NCI-H1105 treated with DMSO at 0.1 percent for 48 hours (cell line): ENCODE results near the gene ETFA.

Experiments used
- DNase-seq: peaks from one replicate; lab custom pipeline; 2025; lab: John Stamatoyannopoulos, UW

ETFA gene

GRCh38 chr15:76215634-76216033, 95.6 kb downstream of the ETFA start:
- no peak for DNase-seq

GRCh38 chr15:76209942-76210341, 101.3 kb downstream of the ETFA start:
- DNase-seq = no peak

- DNase-seq = no peak
Measured at GRCh38 chr15:76209523-76209922, 101.7 kb downstream of the ETFA start.

- no peak for DNase-seq
Measured at GRCh38 chr15:76208786-76209424, 102.4 kb downstream of the ETFA start.

- DNase-seq = no peak
Measured at GRCh38 chr15:76208084-76208785, 103.0 kb downstream of the ETFA start.

GRCh38 chr15:76206325-76206976, 104.8 kb downstream of the ETFA start:
- DNase-seq = peak; percentile 94

- no peak for DNase-seq
Measured at GRCh38 chr15:76204916-76205460, 106.3 kb downstream of the ETFA start.

GRCh38 chr15:76204109-76204845, 107.0 kb downstream of the ETFA start:
- no peak for DNase-seq

- no peak for DNase-seq
Measured at GRCh38 chr15:76203346-76204108, 107.7 kb downstream of the ETFA start.

GRCh38 chr15:76201536-76202255, 109.6 kb downstream of the ETFA start:
- no peak for DNase-seq

- no peak for DNase-seq
Measured at GRCh38 chr15:76200641-76201105, 110.6 kb downstream of the ETFA start.

- DNase-seq = no peak
Measured at GRCh38 chr15:76200083-76200465, 111.2 kb downstream of the ETFA start.

GRCh38 chr15:76199106-76200082, 111.9 kb downstream of the ETFA start:
- DNase-seq = no peak

GRCh38 chr15:76198456-76199105, 112.7 kb downstream of the ETFA start:
- DNase-seq = no peak

GRCh38 chr15:76197703-76198455, 113.4 kb downstream of the ETFA start:
- no peak for DNase-seq

GRCh38 chr15:76196269-76197231, 114.7 kb downstream of the ETFA start:
- no peak for DNase-seq
